Ishikawa (cell line): ENCODE data around the gene WFDC10A.

Experiments
- CEBPB ChIP-seq: IDR thresholded peaks from 2 replicates; pipeline ENCODE4 v1.6.1; 2012
- CREB1 ChIP-seq: IDR thresholded peaks from 2 replicates; pipeline ENCODE4 v1.6.1; 2012; ENCODE audit warnings: low read depth
- EGR1 ChIP-seq: IDR thresholded peaks from 2 replicates; pipeline ENCODE4 v1.6.1; 2012
- EP300 ChIP-seq: IDR thresholded peaks from 2 replicates; pipeline ENCODE4 v1.6.1; 2012; ENCODE audit warnings: borderline replicate concordance
- FOXM1 ChIP-seq: IDR thresholded peaks from 2 replicates; pipeline ENCODE4 v1.6.1; 2012; ENCODE audit warnings: low read depth, borderline replicate concordance
- NFIC ChIP-seq: IDR thresholded peaks from 2 replicates; pipeline ENCODE4 v1.6.1; 2012
- RAD21 ChIP-seq: IDR thresholded peaks from 2 replicates; pipeline ENCODE4 v1.6.1; 2012; ENCODE audit warnings: low read depth
- REST ChIP-seq: IDR thresholded peaks from 2 replicates; pipeline ENCODE4 v1.6.1; 2012; ENCODE audit warnings: low read depth, mild to moderate bottlenecking
- TAF1 ChIP-seq: IDR thresholded peaks from 2 replicates; pipeline ENCODE4 v1.6.1; 2012; ENCODE audit warnings: low read depth, mild to moderate bottlenecking
- TCF12 ChIP-seq: IDR thresholded peaks from 2 replicates; pipeline ENCODE4 v1.6.1; 2012; ENCODE audit warnings: low read depth
- TEAD4 ChIP-seq: IDR thresholded peaks from 2 replicates; pipeline ENCODE4 v1.6.1; 2012
- YY1 ChIP-seq: IDR thresholded peaks from 2 replicates; pipeline ENCODE4 v1.6.1; 2012; ENCODE audit warnings: low read depth
- ZBTB7A ChIP-seq: IDR thresholded peaks from 2 replicates; pipeline ENCODE4 v1.6.1; 2012; ENCODE audit warnings: low read depth
- TF ChIP-seq, protein P1 (sequence below): IDR thresholded peaks from 2 replicates; pipeline ENCODE4 v1.6.1; 2012
- TF ChIP-seq, protein P2 (sequence below): IDR thresholded peaks from 2 replicates; pipeline ENCODE4 v1.6.1; 2012

The WFDC10A gene

GRCh38 chr20:45607810-45608209, 21.7 kb upstream of the WFDC10A start:
- TF ChIP-seq TCF12: no peak
- TF ChIP-seq FOXM1: no peak

GRCh38 chr20:45611054-45611453, 18.5 kb upstream of the WFDC10A start:
- no peak for TF ChIP-seq NFIC
- no peak for TF ChIP-seq YY1
- no peak for TF ChIP-seq RAD21
- peak; percentile 50; the same call in 1 of the 2 replicates for TF ChIP-seq CEBPB
- TF ChIP-seq TAF1: no peak
- no peak for TF ChIP-seq TEAD4
- peak; percentile 64 for TF ChIP-seq EGR1

GRCh38 chr20:45612314-45612713, 17.2 kb upstream of the WFDC10A start:
- TF ChIP-seq CEBPB (no peak), TEAD4 (no peak), REST (no peak), CREB1 (no peak), YY1 (no peak), TAF1 (no peak), EP300 (no peak), EGR1 (no peak), ZBTB7A (no peak), TCF12 (no peak)
- TF ChIP-seq, protein P1, sequence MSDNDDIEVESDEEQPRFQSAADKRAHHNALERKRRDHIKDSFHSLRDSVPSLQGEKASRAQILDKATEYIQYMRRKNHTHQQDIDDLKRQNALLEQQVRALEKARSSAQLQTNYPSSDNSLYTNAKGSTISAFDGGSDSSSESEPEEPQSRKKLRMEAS: no peak

- TF ChIP-seq EGR1: no peak
- no peak for TF ChIP-seq REST
- TF ChIP-seq TAF1: no peak
- no peak for TF ChIP-seq CEBPB
- TF ChIP-seq, protein P1: no peak
- TF ChIP-seq RAD21: no peak
- no peak for TF ChIP-seq TCF12
- TF ChIP-seq CREB1: no peak
- no peak for TF ChIP-seq YY1
Measured at GRCh38 chr20:45617591-45617990, 11.9 kb upstream of the WFDC10A start.

DNA sequence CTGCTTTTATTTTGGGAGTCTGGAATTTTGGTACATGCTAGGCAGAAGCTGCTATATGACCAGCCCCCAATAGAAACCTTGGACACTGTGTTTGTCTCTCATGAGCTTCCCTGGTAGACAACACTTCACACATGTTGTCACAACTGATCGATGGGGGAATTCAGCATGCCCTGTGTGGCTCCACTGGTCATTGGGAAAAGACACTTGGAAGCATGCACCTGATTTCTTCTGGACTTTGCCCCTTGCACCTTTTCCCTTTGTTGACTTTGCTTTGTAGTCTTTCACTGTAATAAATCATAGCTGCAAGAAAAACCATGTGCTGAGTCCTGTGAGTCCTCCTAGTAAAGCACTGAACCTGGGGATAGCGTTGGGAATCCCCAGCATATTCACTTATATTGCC, 7.9 kb upstream of the WFDC10A start:
- TF ChIP-seq REST (no peak), TEAD4 (no peak), YY1 (no peak), TAF1 (no peak)

DNA sequence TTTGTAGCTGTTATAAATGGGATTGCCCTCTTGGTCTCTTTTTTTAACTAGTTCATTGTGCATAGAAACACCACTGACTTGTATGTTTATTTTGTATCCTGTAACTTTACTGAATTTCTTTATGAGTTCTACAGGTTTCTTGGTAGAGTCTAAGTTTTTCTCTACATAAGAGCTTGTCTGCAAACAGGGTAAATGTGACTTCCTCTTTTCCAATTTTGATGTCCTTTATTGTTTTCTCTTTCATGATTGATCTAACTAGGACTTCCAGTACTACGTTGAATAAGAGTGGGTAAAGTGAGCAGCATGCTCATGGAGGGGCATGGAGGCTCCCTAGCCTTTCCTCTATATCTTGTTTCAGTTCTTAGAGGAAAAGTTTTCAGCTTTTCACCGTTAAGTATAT, 3.0 kb upstream of the WFDC10A start:
- no peak for TF ChIP-seq CREB1
- TF ChIP-seq, protein P1: no peak
- no peak for TF ChIP-seq FOXM1
- TF ChIP-seq, protein P2, sequence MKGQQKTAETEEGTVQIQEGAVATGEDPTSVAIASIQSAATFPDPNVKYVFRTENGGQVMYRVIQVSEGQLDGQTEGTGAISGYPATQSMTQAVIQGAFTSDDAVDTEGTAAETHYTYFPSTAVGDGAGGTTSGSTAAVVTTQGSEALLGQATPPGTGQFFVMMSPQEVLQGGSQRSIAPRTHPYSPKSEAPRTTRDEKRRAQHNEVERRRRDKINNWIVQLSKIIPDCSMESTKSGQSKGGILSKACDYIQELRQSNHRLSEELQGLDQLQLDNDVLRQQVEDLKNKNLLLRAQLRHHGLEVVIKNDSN: no peak
- no peak for TF ChIP-seq CEBPB
- no peak for TF ChIP-seq TAF1
- TF ChIP-seq EP300: no peak
- TF ChIP-seq NFIC: no peak
- TF ChIP-seq ZBTB7A: no peak
- no peak for TF ChIP-seq TEAD4
- no peak for TF ChIP-seq RAD21
- TF ChIP-seq EGR1: no peak
